HEK293 (cell line): ENCODE measurements around the gene ACTN3.
A peak's percentile ranks its signal among the peaks of the same experiment; 100 is the strongest.

ENCODE experiments used
- CTCF ChIA-PET: fragments of 350-600 bp; formaldehyde crosslinking; extraction: SDS; loops from one replicate; lab custom pipeline; 2021; ENCODE audit warnings: antibody characterized with exemption; lab: Yijun Ruan, JAX
- POLR2A ChIA-PET: fragments of 300-600 bp; formaldehyde crosslinking; extraction: SDS; loops from one replicate; lab custom pipeline; 2020; ENCODE audit warnings: antibody characterized with exemption, inconsistent platforms; lab: Yijun Ruan, JAX
- H3K27ac ChIP-seq: fragments of 200-500 bp; sonication (Bioruptor generic); 2 replicates; pipeline ENCODE4 v1.5.1; 2014; ENCODE audit warnings: low read depth, low read length, control low read depth, inconsistent platforms; ENCODE audit errors: extremely low read depth
- H3K36me3 ChIP-seq, 2 experiments: fragments of 200-500 bp in 1 of 2; sonication (Bioruptor generic) in 1 of 2; 1 replicate in 1 of 2; 2 replicates in 1 of 2; pipeline ENCODE4 v1.5.1; 2014 to 2017; ENCODE audit warnings: inconsistent platforms in 2 of 2, low read length in 2 of 2; ENCODE audit not compliant: control insufficient read depth in 2 of 2, insufficient read depth in 1 of 2
- H3K4me1 ChIP-seq: fragments of 200-500 bp; sonication (Bioruptor generic); 2 replicates; pipeline ENCODE4 v1.5.1; 2014; ENCODE audit warnings: mild to moderate bottlenecking, low read length, inconsistent platforms; ENCODE audit not compliant: control insufficient read depth, insufficient read depth
- H3K4me3 ChIP-seq: 2 replicates; pipeline ENCODE4 v1.5.1; 2011; ENCODE audit warnings: low read depth, mild to moderate bottlenecking, control low read depth, low read length, moderate library complexity
- H3K9me3 ChIP-seq: fragments of 200-500 bp; sonication (Bioruptor generic); 2 replicates; pipeline ENCODE4 v1.5.1; 2014; ENCODE audit warnings: low read depth, low read length, inconsistent platforms; ENCODE audit not compliant: control insufficient read depth, insufficient read depth
- BCL11B ChIP-seq: fragments of 450-650 bp; formaldehyde crosslinking; IDR thresholded peaks from 2 replicates; pipeline ENCODE4 v1.5.1; 2016; ENCODE audit warnings: low read depth, missing biosample characterization, missing genetic modification characterization
- KLF1 ChIP-seq: fragments of 450-650 bp; formaldehyde crosslinking; IDR thresholded peaks from 2 replicates; pipeline ENCODE4 v1.5.1; 2016; ENCODE audit warnings: missing biosample characterization, missing genetic modification characterization
- KLF7 ChIP-seq: fragments of 450-650 bp; formaldehyde crosslinking; IDR thresholded peaks from 2 replicates; pipeline ENCODE4 v1.5.1; 2016; ENCODE audit warnings: missing biosample characterization, missing genetic modification characterization, borderline replicate concordance
- PRDM6 ChIP-seq: fragments of 450-650 bp; formaldehyde crosslinking; IDR thresholded peaks from 2 replicates; pipeline ENCODE4 v1.5.1; 2017; ENCODE audit warnings: missing biosample characterization, missing genetic modification characterization
- TCF7L2 ChIP-seq: IDR thresholded peaks from 2 replicates; pipeline ENCODE4 v1.6.1; 2011; ENCODE audit warnings: low read depth, mild to moderate bottlenecking, inconsistent platforms, low read length, moderate library complexity, borderline replicate concordance
- ZBTB7A ChIP-seq: fragments of 450-650 bp; formaldehyde crosslinking; IDR thresholded peaks from 2 replicates; pipeline ENCODE4 v1.5.1; 2016; ENCODE audit warnings: low read depth, missing biosample characterization, missing genetic modification characterization
- ZNF133 ChIP-seq: fragments of 450-650 bp; formaldehyde crosslinking; IDR thresholded peaks from 2 replicates; pipeline ENCODE4 v1.5.1; 2016; ENCODE audit warnings: missing biosample characterization, missing genetic modification characterization
- ZNF148 ChIP-seq: fragments of 450-650 bp; formaldehyde crosslinking; IDR thresholded peaks from 2 replicates; pipeline ENCODE4 v1.5.0; 2017; ENCODE audit warnings: missing biosample characterization, missing genetic modification characterization, borderline replicate concordance
- ZNF155 ChIP-seq: fragments of 450-650 bp; formaldehyde crosslinking; IDR thresholded peaks from 2 replicates; pipeline ENCODE4 v1.5.1; 2016; ENCODE audit warnings: missing biosample characterization, missing genetic modification characterization
- ZNF202 ChIP-seq: fragments of 450-650 bp; formaldehyde crosslinking; IDR thresholded peaks from 2 replicates; pipeline ENCODE4 v1.5.1; 2016; ENCODE audit warnings: missing biosample characterization, missing genetic modification characterization, borderline replicate concordance
- ZNF26 ChIP-seq: fragments of 450-650 bp; formaldehyde crosslinking; IDR thresholded peaks from 2 replicates; pipeline ENCODE4 v1.5.1; 2016; ENCODE audit warnings: missing biosample characterization, missing genetic modification characterization
- ZNF398 ChIP-seq: fragments of 450-650 bp; formaldehyde crosslinking; IDR thresholded peaks from 2 replicates; pipeline ENCODE4 v1.5.1; 2017; ENCODE audit warnings: missing biosample characterization, missing genetic modification characterization
- ZNF488 ChIP-seq: fragments of 450-650 bp; formaldehyde crosslinking; IDR thresholded peaks from 2 replicates; pipeline ENCODE4 v1.5.1; 2016; ENCODE audit warnings: missing biosample characterization, missing genetic modification characterization
- ZNF521 ChIP-seq: fragments of 450-650 bp; formaldehyde crosslinking; IDR thresholded peaks from 2 replicates; pipeline ENCODE4 v1.5.1; 2017; ENCODE audit warnings: missing biosample characterization, mild to moderate bottlenecking, missing genetic modification characterization
- ZNF529 ChIP-seq: fragments of 450-650 bp; formaldehyde crosslinking; IDR thresholded peaks from 2 replicates; pipeline ENCODE4 v1.5.1; 2017; ENCODE audit warnings: missing genetic modification characterization, missing biosample characterization; ENCODE audit not compliant: insufficient replicate concordance
- ZNF555 ChIP-seq: fragments of 450-650 bp; formaldehyde crosslinking; conservative IDR thresholded peaks from 2 replicates; pipeline ENCODE4 v1.5.1; 2017; ENCODE audit warnings: missing biosample characterization, mild to moderate bottlenecking, missing genetic modification characterization, inconsistent platforms
- ZNF596 ChIP-seq: fragments of 450-650 bp; IDR thresholded peaks from 2 replicates; pipeline ENCODE4 v1.5.0; 2018; ENCODE audit warnings: missing biosample characterization, mild to moderate bottlenecking, missing genetic modification characterization, moderate library complexity
- ZNF600 ChIP-seq: fragments of 450-650 bp; formaldehyde crosslinking; IDR thresholded peaks from 2 replicates; pipeline ENCODE4 v1.5.1; 2016; ENCODE audit warnings: missing biosample characterization, missing genetic modification characterization
- ZNF677 ChIP-seq: fragments of 450-650 bp; IDR thresholded peaks from 2 replicates; pipeline ENCODE4 v1.5.0; 2018; ENCODE audit warnings: missing biosample characterization, mild to moderate bottlenecking, missing genetic modification characterization, moderate library complexity

Gene ACTN3

GRCh38 chr11:66554602-66555001 is 7.9 kb downstream of the ACTN3 start:
- ChIA-PET POLR2A (interaction anchor here (0.7 to 0.9 kb wide), 2 partner anchors 8 to 62 kb away, joined by 3 to 4 read pairs; partner anchors contain the start of genes ACTN3, RBM14 and ZDHHC24), CTCF (no interaction called here)
- H3K27ac ChIP-seq = no peak overlapping the region
- H3K4me1 ChIP-seq = no peaks in the 10 kb centered on the region
- TF ChIP-seq KLF1 (tag by site-specific recombination) (no peak), ZNF26 (tag by site-specific recombination) (no peak), ZNF600 (tag by site-specific recombination) (peak; percentile 53; the same call in 1 of the 2 replicates)
- H3K4me3 ChIP-seq = no peak overlapping the region
- no peaks in the 10 kb centered on the region for H3K9me3 ChIP-seq
- no peaks in the 10 kb centered on the region for H3K36me3 ChIP-seq

GRCh38 chr11:66555416-66555815 is 8.7 kb downstream of the ACTN3 start:
- TF ChIP-seq ZNF555 (tag by site-specific recombination) = no peak
- TF ChIP-seq BCL11B (tag by site-specific recombination) = no peak
- no peak for TF ChIP-seq ZNF202 (tag by site-specific recombination)
- no peak for TF ChIP-seq ZNF521 (tag by site-specific recombination)
- no peak for TF ChIP-seq ZNF133 (tag by site-specific recombination)
- TF ChIP-seq, all 188 proteins: peak for 0
- Histone ChIP-seq H3K27ac (no peak overlapping the region), H3K4me1 (no peaks in the 10 kb centered on the region), H3K4me3 (no peak overlapping the region), H3K36me3 (no peaks in the 10 kb centered on the region), H3K9me3 (no peaks in the 10 kb centered on the region)
- CTCF ChIA-PET = no interaction called here
- POLR2A ChIA-PET = interaction anchor here (0.7 kb wide), 1 partner anchor 9 kb away, joined by 4 read pairs; the partner anchor contains the start of genes ACTN3 and ZDHHC24

- Histone ChIP-seq H3K4me3 (no peak overlapping the region), H3K36me3 (no peaks in the 10 kb centered on the region), H3K4me1 (no peaks in the 10 kb centered on the region), H3K27ac (no peak overlapping the region), H3K9me3 (no peaks in the 10 kb centered on the region)
- ChIA-PET POLR2A (no interaction called here), CTCF (no interaction called here)
- TF ChIP-seq ZNF521 (tag by site-specific recombination) (no peak), ZNF398 (tag by site-specific recombination) (no peak), ZNF155 (tag by site-specific recombination) (no peak), ZNF488 (no peak), ZBTB7A (tag by site-specific recombination) (no peak), ZNF529 (no peak), ZNF148 (tag by site-specific recombination) (no peak), PRDM6 (tag by site-specific recombination) (no peak), TCF7L2 (no peak), KLF7 (no peak), ZNF596 (tag by site-specific recombination) (no peak), ZNF677 (tag by site-specific recombination) (no peak)
- TF ChIP-seq, all 188 proteins: peak for 0
These were observed 9.4 kb downstream of the ACTN3 start for GRCh38 chr11:66556086-66556485.
